HCT116 (cell line): ENCODE measurements around the gene PEAK3. TPM values are rescaled to one million over a fixed set of nuclear protein-coding genes. Genes with fewer than 3 reads are reported as not detected.

Experiments used
- ATAC-seq: fragments of 200-7000 bp; cut with Tn5 transposase; 2 replicates; pipeline ENCODE4 v1.9.1; 2020; ENCODE audit warnings: mild to moderate bottlenecking, moderate library complexity
- BruUV-seq: library from RNA; stranded (reverse); fragments of 400-500 nt; replicated peaks from 2 replicates; lab custom pipeline; 2021; lab: Mats Ljungman, UMichigan
- CTCF ChIA-PET: fragments of 300-600 bp; sonication (Branson Sonifier 250); formaldehyde crosslinking; loops from one replicate; lab custom pipeline; 2021; ENCODE audit warnings: antibody characterized with exemption; lab: Charles Lee
- POLR2A ChIA-PET: fragments of 300-600, 350-600 bp; sonication (Branson Sonifier 250); formaldehyde crosslinking; loops from one replicate; lab custom pipeline; 2021; ENCODE audit warnings: antibody characterized with exemption; lab: Charles Lee
- RAD21 ChIA-PET, 2 experiments: fragments of 300-600 bp; sonication (Branson Sonifier 250); formaldehyde crosslinking; loops; one replicate each; lab custom pipeline; 2023; ENCODE audit warnings: low total read pairs in 2 of 2; ENCODE audit not compliant: uncharacterized antibody in 2 of 2, unreplicated experiment in 2 of 2, low non-redundant PET in 1 of 2; lab: Charles Lee
- DNase-seq: peaks from one replicate; pipeline ENCODE4 v3.0.0-alpha.2; 2010; ENCODE audit warnings: low read depth, low spot score
- H2AFZ ChIP-seq: fragments of 200-600 bp; shearing (Covaris generic), sonication (generic); 2 replicates; pipeline ENCODE4 v1.6.1; 2017; ENCODE audit warnings: low read depth, mixed run types, mixed read lengths, antibody characterized with exemption, low read length; ENCODE audit not compliant: poor library complexity, severe bottlenecking
- H3K27ac ChIP-seq: 2 replicates; pipeline ENCODE4 v1.5.1; 2012; ENCODE audit warnings: low read depth, low read length
- H3K27me3 ChIP-seq: fragments of 200-600 bp; sonication (generic); 2 replicates; pipeline ENCODE4 v1.6.1; 2016; ENCODE audit warnings: mixed run types, low read length, mixed read lengths; ENCODE audit not compliant: insufficient read depth
- H3K36me3 ChIP-seq, 2 experiments: fragments of 200-500 bp in 1 of 2; fragments of 200-600 bp in 1 of 2; sonication (Bioruptor generic) in 1 of 2; sonication (generic) in 1 of 2; 2 replicates each; pipeline versions ENCODE4 v1.5.1 to v1.6.1; 2014 to 2016; ENCODE audit warnings: low read length in 2 of 2, inconsistent platforms in 1 of 2, mixed read lengths in 1 of 2, mixed run types in 1 of 2; ENCODE audit not compliant: insufficient read depth in 2 of 2, control insufficient read depth in 1 of 2
- H3K4me1 ChIP-seq, 2 experiments: fragments of 200-600 bp in 1 of 2; sonication (generic) in 1 of 2; 2 replicates each; pipeline versions ENCODE4 v1.5.1 to v1.6.1; 2012 to 2017; ENCODE audit warnings: low read length in 2 of 2, inconsistent platforms in 1 of 2, mild to moderate bottlenecking in 1 of 2, mixed read lengths in 1 of 2, mixed run types in 1 of 2, moderate library complexity in 1 of 2; ENCODE audit not compliant: insufficient read depth in 2 of 2, control insufficient read depth in 1 of 2
- H3K4me2 ChIP-seq: fragments of 200-600 bp; sonication (generic); 2 replicates; pipeline ENCODE4 v1.6.1; 2017; ENCODE audit warnings: mixed run types, low read length, mixed read lengths
- H3K4me3 ChIP-seq, 2 experiments: fragments of 200-600 bp in 1 of 2; sonication (generic) in 1 of 2; replicated peaks in 1 of 2; 2 replicates each; pipeline ENCODE4 v1.5.1; 2011 to 2016; ENCODE audit warnings: low read length in 2 of 2, control low read depth in 1 of 2, low read depth in 1 of 2, mild to moderate bottlenecking in 1 of 2, mixed read lengths in 1 of 2, mixed run types in 1 of 2
- H3K79me2 ChIP-seq: fragments of 200-600 bp; sonication (generic); 2 replicates; pipeline ENCODE4 v1.6.1; 2017; ENCODE audit warnings: mild to moderate bottlenecking, mixed run types, low read length, moderate library complexity, mixed read lengths; ENCODE audit not compliant: insufficient read depth
- H3K9ac ChIP-seq: fragments of 200-600 bp; sonication (generic); 2 replicates; pipeline ENCODE4 v1.6.1; 2016; ENCODE audit warnings: low read length, mixed read lengths
- H3K9me2 ChIP-seq: fragments of 200-600 bp; sonication (generic), shearing (Covaris generic); 2 replicates; pipeline ENCODE4 v1.6.1; 2017; ENCODE audit warnings: mixed run types, mild to moderate bottlenecking, moderate library complexity; ENCODE audit not compliant: insufficient read depth
- H3K9me3 ChIP-seq, 2 experiments: fragments of 200-500 bp in 1 of 2; fragments of 200-600 bp in 1 of 2; sonication (Bioruptor generic) in 1 of 2; sonication (generic) in 1 of 2; 2 replicates each; pipeline ENCODE4 v1.6.1; 2014 to 2017; ENCODE audit warnings: low read length in 2 of 2, mixed read lengths in 2 of 2, inconsistent platforms in 1 of 2, low read depth in 1 of 2, mild to moderate bottlenecking in 1 of 2, mixed run types in 1 of 2, moderate library complexity in 1 of 2; ENCODE audit not compliant: control insufficient read depth in 1 of 2, insufficient read depth in 1 of 2
- H4K20me1 ChIP-seq: fragments of 200-600 bp; sonication (generic), shearing (Covaris generic); 2 replicates; pipeline ENCODE4 v1.6.1; 2017; ENCODE audit warnings: mixed run types, mild to moderate bottlenecking, moderate library complexity; ENCODE audit not compliant: insufficient read depth
- EGR1 ChIP-seq: IDR thresholded peaks from 2 replicates; pipeline ENCODE4 v1.6.1; 2012; ENCODE audit warnings: low read depth
- EZH2phosphoT487 ChIP-seq: fragments of 200-600 bp; IDR thresholded peaks from 2 replicates; pipeline ENCODE4 v1.6.1; 2018; ENCODE audit warnings: antibody characterized with exemption, borderline replicate concordance
- MAX ChIP-seq: IDR thresholded peaks from 2 replicates; pipeline ENCODE4 v1.6.1; 2012
- POLR2A ChIP-seq: IDR thresholded peaks from 2 replicates; pipeline ENCODE4 v1.7.0; 2011; ENCODE audit warnings: borderline replicate concordance; ENCODE audit not compliant: insufficient read depth, insufficient read length; ENCODE audit errors: extremely low read depth
- POLR2AphosphoS5 ChIP-seq: IDR thresholded peaks from 2 replicates; pipeline ENCODE4 v1.6.1; 2011; ENCODE audit warnings: mild to moderate bottlenecking, low read depth, low read length, moderate library complexity
- RAD21 ChIP-seq: IDR thresholded peaks from 2 replicates; pipeline ENCODE4 v1.6.1; 2012; ENCODE audit warnings: low read depth, mild to moderate bottlenecking
- SIN3A ChIP-seq: IDR thresholded peaks from 2 replicates; pipeline ENCODE4 v1.6.1; 2012; ENCODE audit warnings: low read depth
- SP1 ChIP-seq: IDR thresholded peaks from 2 replicates; pipeline ENCODE4 v1.6.1; 2012; ENCODE audit warnings: low read depth
- TCF7L2 ChIP-seq: IDR thresholded peaks from 2 replicates; pipeline ENCODE4 v1.7.0; 2011; ENCODE audit warnings: borderline replicate concordance, inconsistent platforms; ENCODE audit not compliant: insufficient read depth, insufficient read length; ENCODE audit errors: extremely low read depth
- ZBTB33 ChIP-seq: IDR thresholded peaks from 2 replicates; pipeline ENCODE4 v1.6.1; 2011; ENCODE audit warnings: mild to moderate bottlenecking, low read length, moderate library complexity; ENCODE audit not compliant: insufficient replicate concordance; ENCODE audit errors: extremely low read depth
- intact Hi-C: fragments of 100-400 bp; cut with micrococcal nuclease; formaldehyde crosslinking; loops from 2 replicates; pipeline ENCODE4 v1.10.0; 2022
- total RNA-seq: library from RNA; stranded (reverse); gene quantifications from one replicate; pipeline ENCODE4 v1.2.1, GENCODE V29; 2021; ENCODE audit not compliant: unreplicated experiment

PEAK3 gene
- total RNA-seq, 1 experiment from 2014 or later: not detected

- H3K27ac ChIP-seq: no peak overlapping the region
- H3K36me3 ChIP-seq: no peaks in the 10 kb centered on the region
- no peak for ATAC-seq
- no peak overlapping the region for H3K4me3 ChIP-seq
- no peaks in the 10 kb centered on the region for H4K20me1 ChIP-seq
- no peak overlapping the region for H2AFZ ChIP-seq
- POLR2A ChIA-PET: no interaction called here
- H3K4me2 ChIP-seq: no peak overlapping the region
- RAD21 ChIA-PET: no interaction called here
- peaks cover 7 to 12% of the 10 kb centered on the region in 2 experiments for H3K4me1 ChIP-seq
- CTCF ChIA-PET: no interaction called here
- H3K9ac ChIP-seq: no peak overlapping the region
- no peaks in the 10 kb centered on the region; a peak in 1 of 4 replicates for H3K9me3 ChIP-seq
- H3K79me2 ChIP-seq: no peaks in the 10 kb centered on the region
- no peaks in the 10 kb centered on the region for H3K9me2 ChIP-seq
- no peak for DNase-seq
- intact Hi-C loops: no loop called here
- TF ChIP-seq POLR2A (no peak), POLR2AphosphoS5 (no peak), SP1 (no peak), ZBTB33 (no peak), RAD21 (no peak), TCF7L2 (no peak), EZH2phosphoT487 (no peak), MAX (no peak), SIN3A (no peak), EGR1 (no peak)
- no peaks in the 10 kb centered on the region for H3K27me3 ChIP-seq
- no TSS peak for BruUV-seq
These were observed 31.0 kb upstream of the PEAK3 start for GRCh38 chr19:2312820-2313501.
